ENCODE data around the gene MOGAT3.

GRCh38 chr7:101172854-101173751 lies 27.7 kb downstream of the MOGAT3 start:
- TF ChIP-seq ZNF263 (CRISPR knock-in tag; IDR thresholded peaks at IDR 0.05; ENCODE audit: low read depth): no peak
- no peak for TF ChIP-seq SP1 (CRISPR knock-in tag; conservative IDR thresholded peaks at IDR 0.05)
- TF ChIP-seq ZNF423 (CRISPR knock-in tag; IDR thresholded peaks at IDR 0.05): no peak
